B cell (primary cell): Measurements from ENCODE around the gene EP400. TPM values are rescaled to one million over a fixed set of nuclear protein-coding genes. Genes with fewer than 3 reads are reported as not detected.

Experiments used
- ATAC-seq: fragments of 200-7000 bp; cut with Tn5 transposase; one replicate; pipeline ENCODE4 v1.10.0; 2021; ENCODE audit warnings: low read depth, mild to moderate bottlenecking, moderate number of reproducible peaks, moderate library complexity
- CTCF ChIA-PET: fragments of 350-600 bp; sonication (Branson Sonifier 250); formaldehyde crosslinking; loops from one replicate; lab custom pipeline; 2021; ENCODE audit warnings: antibody characterized with exemption, inconsistent platforms; lab: Charles Lee
- POLR2A ChIA-PET: fragments of 350-600 bp; sonication (Branson Sonifier 250); formaldehyde crosslinking; loops from one replicate; lab custom pipeline; 2021; ENCODE audit warnings: antibody characterized with exemption; lab: Charles Lee
- DNase-seq: peaks from one replicate; pipeline ENCODE4 v3.0.0; 2013
- H2AFZ ChIP-seq: 2 replicates; pipeline ENCODE4 v1.6.1; 2012; ENCODE audit warnings: mild to moderate bottlenecking, low read depth, low read length; ENCODE audit not compliant: insufficient read depth, poor library complexity, severe bottlenecking
- H3K27ac ChIP-seq, 2 donors: 1 replicate in 1 of 2; 2 replicates in 1 of 2; pipeline ENCODE4 v1.5.1; 2012 to 2013; ENCODE audit warnings: low read length in 2 of 2, mild to moderate bottlenecking in 2 of 2, moderate library complexity in 1 of 2
- H3K27me3 ChIP-seq, 4 experiments: fragments of 200-600 bp in 1 of 4; sonication (generic) in 1 of 4; replicated peaks in 1 of 4; 1 replicate in 2 of 4; 2 replicates in 2 of 4; pipeline versions ENCODE4 v1.6.1 to v1.7.0; 2013 to 2016; ENCODE audit warnings: low read length in 3 of 4, mild to moderate bottlenecking in 2 of 4, mixed read lengths in 1 of 4, moderate library complexity in 1 of 4; ENCODE audit not compliant: insufficient read depth in 4 of 4, control insufficient read depth in 3 of 4; ENCODE audit errors: control extremely low read depth in 1 of 4
- H3K36me3 ChIP-seq, 2 experiments: replicated peaks in 1 of 2; 1 replicate in 1 of 2; 2 replicates in 1 of 2; pipeline versions ENCODE4 v1.6.1 to v1.7.1; 2013; ENCODE audit warnings: low read length in 1 of 2; ENCODE audit not compliant: insufficient read depth in 2 of 2, control insufficient read depth in 1 of 2; ENCODE audit errors: control extremely low read depth in 1 of 2, extremely low read depth in 1 of 2
- H3K4me1 ChIP-seq, 2 donors: fragments of 200-600 bp in 1 of 2; sonication (generic) in 1 of 2; 1 replicate in 1 of 2; 2 replicates in 1 of 2; pipeline versions ENCODE4 v1.5.1 to v1.6.1; 2013 to 2017; ENCODE audit warnings: low read length in 2 of 2; ENCODE audit not compliant: control insufficient read depth in 2 of 2, insufficient read depth in 2 of 2
- H3K4me2 ChIP-seq: replicated peaks from 2 replicates; pipeline ENCODE3; 2012; ENCODE audit warnings: mild to moderate bottlenecking, low read depth, low read length; ENCODE audit not compliant: poor library complexity, severe bottlenecking
- H3K4me3 ChIP-seq, 5 experiments: fragments of 200-600 bp in 1 of 5; sonication (generic) in 1 of 5; 1 replicate in 3 of 5; 2 replicates in 2 of 5; pipeline versions ENCODE4 v1.5.1 to v1.7.0; 2011 to 2016; ENCODE audit warnings: low read length in 4 of 5, mild to moderate bottlenecking in 4 of 5, low read depth in 2 of 5, control low read depth in 1 of 5, moderate library complexity in 1 of 5; ENCODE audit not compliant: insufficient read depth in 1 of 5; ENCODE audit errors: control extremely low read depth in 1 of 5, extremely low read depth in 1 of 5
- H3K79me2 ChIP-seq: fragments of 200-600 bp; sonication (generic); one replicate; pipeline ENCODE4 v1.6.0; 2016; ENCODE audit warnings: low read length; ENCODE audit not compliant: control insufficient read depth, insufficient read depth
- H3K9ac ChIP-seq: fragments of 200-600 bp; sonication (generic); 2 replicates; pipeline ENCODE4 v1.6.1; 2017; ENCODE audit warnings: mild to moderate bottlenecking, low read length, moderate library complexity
- H3K9me3 ChIP-seq, 3 donors: one replicate each; pipeline versions ENCODE4 v1.6.1 to v1.7.1; 2013; ENCODE audit warnings: low read length in 2 of 3; ENCODE audit not compliant: control insufficient read depth in 2 of 3, insufficient read depth in 1 of 3; ENCODE audit errors: control extremely low read depth in 1 of 3
- H4K20me1 ChIP-seq: 2 replicates; pipeline ENCODE4 v1.6.0; 2012; ENCODE audit warnings: mild to moderate bottlenecking, low read length; ENCODE audit not compliant: insufficient read depth, control insufficient read depth, poor library complexity, severe bottlenecking
- H3K27ac Mint-ChIP-seq: one replicate; pipeline ENCODE4 v1.8.0; 2021; ENCODE audit warnings: mixed read lengths
- H3K27me3 Mint-ChIP-seq: one replicate; pipeline ENCODE4 v1.8.0; 2021; ENCODE audit warnings: mixed read lengths
- H3K4me1 Mint-ChIP-seq: one replicate; pipeline ENCODE4 v1.8.0; 2021; ENCODE audit warnings: mixed read lengths
- H3K4me3 Mint-ChIP-seq: one replicate; pipeline ENCODE4 v1.8.0; 2021; ENCODE audit warnings: mixed read lengths
- H3K9me3 Mint-ChIP-seq: one replicate; pipeline ENCODE4 v1.8.0; 2022; ENCODE audit warnings: mixed read lengths; ENCODE audit not compliant: insufficient read depth
- EZH2 ChIP-seq: IDR thresholded peaks from 2 replicates; pipeline ENCODE4 v1.6.1; 2012; ENCODE audit warnings: borderline replicate concordance, low read depth, mild to moderate bottlenecking, moderate library complexity, low read length; ENCODE audit not compliant: insufficient read depth, poor library complexity, severe bottlenecking
- WGBS: methylation state at CpG from one replicate; pipeline ENCODE4 v1.1.5; 2013; ENCODE audit warnings: missing lambda C conversion rate; ENCODE audit not compliant: insufficient coverage; 5-methylcytosine and 5-hydroxymethylcytosine counted together
- intact Hi-C: fragments of 100-400 bp; cut with micrococcal nuclease; formaldehyde crosslinking; loops from one replicate; pipeline ENCODE4 v1.10.0; 2022
- polyA plus RNA-seq: library from polyadenylated mRNA; depleted of rRNA; stranded (reverse); fragments of >200 nt; gene quantifications from 2 replicates; pipeline ENCODE4 v1.2.3, GENCODE V29; 2012
- total RNA-seq, 2 donors: library from RNA; stranded (reverse); fragments of 120-200 nt in 1 of 2; gene quantifications; 1 replicate in 1 of 2; 2 replicates in 1 of 2; pipeline versions ENCODE4 v1.2.3 to v1.2.4, GENCODE V29; 2013 to 2022
- TF ChIP-seq, protein P1 (sequence below): fragments of 200-600 bp; IDR thresholded peaks from one replicate; pipeline ENCODE4 v1.8.0; 2022; ENCODE audit warnings: antibody characterized with exemption, mild to moderate bottlenecking

Gene EP400
- total and polyA plus RNA-seq, 2 donors (not counting 1 experiment from before 2014, with no cell fraction given): 17.3 to 82.2 TPM

DNA sequence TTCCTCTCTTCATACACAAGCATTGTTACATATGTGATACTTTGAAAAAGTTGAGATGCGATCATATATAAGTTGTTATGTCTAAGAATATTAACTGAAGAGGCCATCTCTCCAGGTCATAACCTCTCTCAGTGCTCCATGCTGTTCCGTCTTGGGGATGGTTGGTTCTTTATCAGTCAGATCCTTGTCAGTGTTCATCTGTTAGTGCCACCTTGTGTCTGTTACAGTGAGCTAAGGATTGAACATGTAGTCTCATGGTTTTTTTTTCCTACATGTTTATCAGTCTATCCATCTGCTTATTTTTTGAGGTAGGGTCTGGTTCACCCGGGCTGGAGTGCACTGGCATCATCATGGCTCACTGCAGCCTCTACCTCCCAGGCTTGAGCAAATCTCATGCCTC lies 30.5 kb downstream of the EP400 start:
- no peak overlapping the region for H3K4me3 Mint-ChIP-seq
- DNase-seq (no peak), ATAC-seq (no peak)
- ChIA-PET CTCF (no interaction called here), POLR2A (no interaction called here)
- Histone ChIP-seq H2AFZ (no peak overlapping the region), H3K9ac (no peak overlapping the region), H3K4me1 (no peaks in the 10 kb centered on the region), H3K79me2 (peaks cover 40% of the 10 kb centered on the region), H3K27ac (no peak overlapping the region), H3K4me2 (no peak overlapping the region), H3K27me3 (no peaks in the 10 kb centered on the region), H3K4me3 (no peak overlapping the region), H3K36me3 (peaks cover 0 to 61% of the 10 kb centered on the region in 2 experiments), H4K20me1 (peaks cover 47% of the 10 kb centered on the region), H3K9me3 (no peaks in the 10 kb centered on the region)
- TF ChIP-seq EZH2: no peak
- TF ChIP-seq, protein P1, sequence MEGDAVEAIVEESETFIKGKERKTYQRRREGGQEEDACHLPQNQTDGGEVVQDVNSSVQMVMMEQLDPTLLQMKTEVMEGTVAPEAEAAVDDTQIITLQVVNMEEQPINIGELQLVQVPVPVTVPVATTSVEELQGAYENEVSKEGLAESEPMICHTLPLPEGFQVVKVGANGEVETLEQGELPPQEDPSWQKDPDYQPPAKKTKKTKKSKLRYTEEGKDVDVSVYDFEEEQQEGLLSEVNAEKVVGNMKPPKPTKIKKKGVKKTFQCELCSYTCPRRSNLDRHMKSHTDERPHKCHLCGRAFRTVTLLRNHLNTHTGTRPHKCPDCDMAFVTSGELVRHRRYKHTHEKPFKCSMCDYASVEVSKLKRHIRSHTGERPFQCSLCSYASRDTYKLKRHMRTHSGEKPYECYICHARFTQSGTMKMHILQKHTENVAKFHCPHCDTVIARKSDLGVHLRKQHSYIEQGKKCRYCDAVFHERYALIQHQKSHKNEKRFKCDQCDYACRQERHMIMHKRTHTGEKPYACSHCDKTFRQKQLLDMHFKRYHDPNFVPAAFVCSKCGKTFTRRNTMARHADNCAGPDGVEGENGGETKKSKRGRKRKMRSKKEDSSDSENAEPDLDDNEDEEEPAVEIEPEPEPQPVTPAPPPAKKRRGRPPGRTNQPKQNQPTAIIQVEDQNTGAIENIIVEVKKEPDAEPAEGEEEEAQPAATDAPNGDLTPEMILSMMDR: no peak
- H3K27me3 Mint-ChIP-seq: no peaks in the 10 kb centered on the region
- intact Hi-C loops: no loop called here
- WGBS: no CpG with 5 or more reads among the region's 3 CpGs
- H3K9me3 Mint-ChIP-seq: no peaks in the 10 kb centered on the region
- peaks cover 3% of the 10 kb centered on the region for H3K4me1 Mint-ChIP-seq
- no peak overlapping the region for H3K27ac Mint-ChIP-seq

DNA sequence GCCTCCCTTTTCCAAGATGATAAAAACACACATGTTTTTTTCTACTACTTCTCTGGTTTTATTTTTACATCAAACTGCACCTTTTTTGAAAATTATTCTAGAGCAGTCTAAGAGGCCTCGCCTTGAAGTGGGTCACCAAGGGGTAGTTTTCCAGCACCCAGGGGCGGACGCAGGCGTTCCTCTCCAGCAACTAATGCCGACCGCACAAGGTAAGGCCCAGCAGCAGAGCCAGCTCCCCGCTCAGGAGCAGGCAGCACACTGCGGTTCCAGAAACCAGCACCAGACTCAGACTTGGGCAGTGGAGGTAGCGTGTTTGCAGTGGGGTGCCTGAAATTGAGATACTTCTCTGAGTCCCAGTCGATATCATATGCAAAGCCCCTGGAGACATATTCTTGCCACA lies 31.6 kb downstream of the EP400 start:
- Histone ChIP-seq H3K4me1 (no peaks in the 10 kb centered on the region), H3K27ac (no peak overlapping the region), H3K9me3 (no peaks in the 10 kb centered on the region), H3K79me2 (peaks cover 29% of the 10 kb centered on the region), H3K36me3 (peaks cover 0 to 66% of the 10 kb centered on the region in 2 experiments), H4K20me1 (peaks cover 37% of the 10 kb centered on the region), H3K9ac (no peak overlapping the region), H3K27me3 (no peaks in the 10 kb centered on the region), H3K4me2 (no peak overlapping the region), H3K4me3 (no peak overlapping the region), H2AFZ (no peak overlapping the region)
- no peak overlapping the region for H3K27ac Mint-ChIP-seq
- intact Hi-C loops: no loop called here
- ATAC-seq (no peak), DNase-seq (no peak)
- no peak overlapping the region for H3K4me3 Mint-ChIP-seq
- TF ChIP-seq EZH2: no peak
- TF ChIP-seq, protein P1: no peak
- H3K4me1 Mint-ChIP-seq: peaks cover 2% of the 10 kb centered on the region
- WGBS: 98% methylated on average over 7 of the region's 10 CpGs
- H3K9me3 Mint-ChIP-seq: no peaks in the 10 kb centered on the region
- POLR2A ChIA-PET: no interaction called here
- H3K27me3 Mint-ChIP-seq: no peaks in the 10 kb centered on the region
- CTCF ChIA-PET: no interaction called here
